Psoas muscle (tissue), 8 donors: ENCODE data around the gene ARL15. TPM values are rescaled to one million over a fixed set of nuclear protein-coding genes. Genes with fewer than 3 reads are reported as not detected.

ENCODE experiments used
- ATAC-seq, 4 donors: fragments of 200-7000 bp; cut with Tn5 transposase; one replicate each; pipeline ENCODE4 v1.9.1; 2020; ENCODE audit warnings: moderate library complexity in 3 of 4, mild to moderate bottlenecking in 2 of 4
- DNase-seq, 2 donors: peaks; one replicate each; pipeline ENCODE4 v3.0.0-alpha.2; 2020
- H3K27ac ChIP-seq: fragments of 200-600 bp; one replicate; pipeline ENCODE4 v1.8.0; 2022
- H3K27me3 ChIP-seq, 3 donors: fragments of 200-600 bp in 1 of 3; one replicate each; pipeline versions ENCODE4 v1.6.1 to v1.8.0; 2013 to 2022; ENCODE audit warnings: low read length in 2 of 3, mild to moderate bottlenecking in 2 of 3, moderate library complexity in 1 of 3; ENCODE audit not compliant: insufficient read depth in 3 of 3
- H3K36me3 ChIP-seq, 2 donors: fragments of 200-600 bp in 1 of 2; one replicate each; pipeline versions ENCODE4 v1.6.1 to v1.8.0; 2013 to 2022; ENCODE audit warnings: low read depth in 1 of 2, mild to moderate bottlenecking in 1 of 2, moderate library complexity in 1 of 2; ENCODE audit not compliant: insufficient read depth in 1 of 2
- H3K4me1 ChIP-seq: fragments of 200-600 bp; one replicate; pipeline ENCODE4 v1.8.0; 2022
- H3K4me3 ChIP-seq: fragments of 200-600 bp; one replicate; pipeline ENCODE4 v1.8.0; 2022; ENCODE audit warnings: mild to moderate bottlenecking
- H3K9me3 ChIP-seq: fragments of 200-600 bp; one replicate; pipeline ENCODE4 v1.8.0; 2022
- CTCF ChIP-seq: fragments of 200-600 bp; IDR thresholded peaks from one replicate; pipeline ENCODE4 v1.8.0; 2022; ENCODE audit warnings: antibody characterized with exemption
- WGBS, 3 donors: extraction: QIAGEN DNeasy Blood & Tissue Kit; methylation state at CpG; one replicate each; pipeline versions ENCODE4 v1.1.6 to v1.1.7; 2013; 5-methylcytosine and 5-hydroxymethylcytosine counted together
- intact Hi-C, 2 donors: fragments of 100-400 bp; cut with DNase I; formaldehyde crosslinking; loops; one replicate each; pipeline versions ENCODE4 v1.11.0 to v1.14.2; 2022
- polyA plus RNA-seq, 3 donors: library from polyadenylated mRNA; stranded (reverse); fragments of 200-250 nt; gene quantifications; one replicate each; pipeline ENCODE4 v1.2.3, GENCODE V29; 2013
- total RNA-seq, 4 donors: library from RNA; stranded (reverse); fragmentation: NEBNext Ultra II Directional in 2 of 4; extraction: Animal tissue kit (Norgen Biotek cat#: 25700) in 2 of 4; gene quantifications; one replicate each; pipeline versions ENCODE4 v1.2.1 to v1.2.4, GENCODE V29; 2021 to 2023
- donor health status: healthy with polysubstance abuse.
- donor health status: DM: no; HTN: no; CAD: no; lungs with moderate emphysema.
- donor health status: Bipolar disorder and iron deficiency.
- donor health status: healthy.
- donor health status: DM: yes; HTN: yes; CAD: no.
- donor health status: DM: no; HTN: no; CAD: no.
- donor health status: DM: no; HTN: no; CAD: no.
- donor health status: DM: yes; HTN: yes; CAD: no.

Gene ARL15
- total and polyA plus RNA-seq, 7 donors = 2.5 to 8.9 (median 4.6) TPM

GRCh38 chr5:53874409-53874808 lies 436.0 kb downstream of the ARL15 start:
- intact Hi-C loops = loop anchor here (10.0 kb wide), 2 partner anchors 340 to 400 kb away; no protein-coding TSS in a partner anchor
- Histone ChIP-seq H3K27ac (no peak overlapping the region), H3K36me3 (no peaks in the 10 kb centered on the region), H3K4me3 (no peak overlapping the region), H3K4me1 (no peaks in the 10 kb centered on the region), H3K9me3 (no peaks in the 10 kb centered on the region), H3K27me3 (no peaks in the 10 kb centered on the region)
- no peak for DNase-seq
- TF ChIP-seq CTCF = no peak
- 75 to 90% (median 89%) methylated on average over 1 of the region's 1 CpG for WGBS, 3 donors
- ATAC-seq = no peak

- Histone ChIP-seq H3K9me3 (no peaks in the 10 kb centered on the region), H3K27me3 (no peaks in the 10 kb centered on the region), H3K4me3 (no peak overlapping the region), H3K4me1 (no peaks in the 10 kb centered on the region), H3K36me3 (no peaks in the 10 kb centered on the region), H3K27ac (no peak overlapping the region)
- no peak for TF ChIP-seq CTCF
- intact Hi-C loops = loop anchor here (10.0 kb wide), 2 partner anchors 342 to 398 kb away; no protein-coding TSS in a partner anchor
- WGBS, 3 donors = 73 to 82% (median 79%) methylated on average over 3 of the region's 3 CpGs
- DNase-seq (no peak), ATAC-seq (no peak)
Measured at GRCh38 chr5:53873235-53873634, 437.1 kb downstream of the ARL15 start.

- no peak overlapping the region for H3K4me3 ChIP-seq
- intact Hi-C loops = loop anchor here (2.0 to 10.0 kb wide), 3 partner anchors 343 to 397 kb away; no protein-coding TSS in a partner anchor
- TF ChIP-seq CTCF = no peak
- H3K9me3 ChIP-seq = no peaks in the 10 kb centered on the region
- H3K27me3 ChIP-seq = no peaks in the 10 kb centered on the region
- ATAC-seq = no peak
- 94 to 96% (median 95%) methylated on average over 2 of the region's 2 CpGs for WGBS, 3 donors
- no peak for DNase-seq
- no peak overlapping the region for H3K27ac ChIP-seq
- no peaks in the 10 kb centered on the region for H3K36me3 ChIP-seq
- no peaks in the 10 kb centered on the region for H3K4me1 ChIP-seq
Measured at GRCh38 chr5:53871775-53872174, 438.6 kb downstream of the ARL15 start.

- Histone ChIP-seq H3K4me1 (no peaks in the 10 kb centered on the region), H3K4me3 (no peak overlapping the region), H3K27me3 (no peaks in the 10 kb centered on the region), H3K9me3 (no peaks in the 10 kb centered on the region), H3K36me3 (no peaks in the 10 kb centered on the region), H3K27ac (no peak overlapping the region)
- TF ChIP-seq CTCF = no peak
- DNase-seq (no peak), ATAC-seq (no peak)
- 55 to 73% (median 60%) methylated on average over 5 of the region's 5 CpGs for WGBS, 3 donors
- intact Hi-C loops = loop anchor here (2.0 to 10.0 kb wide), 3 partner anchors 344 to 396 kb away; no protein-coding TSS in a partner anchor
Measured at GRCh38 chr5:53871050-53871449, 439.3 kb downstream of the ARL15 start.
